Osteoblast (primary cell): ENCODE data around the gene SLC10A1. TPM values are rescaled to one million over a fixed set of nuclear protein-coding genes. Genes with fewer than 3 reads are reported as not detected.
A peak's percentile ranks its signal among the peaks of the same experiment; 100 is the strongest.

Experiments used
- DNase-seq: peaks from one replicate; pipeline ENCODE4 v3.0.0; 2011; ENCODE audit warnings: low spot score, mixed read lengths; ENCODE audit not compliant: insufficient read length; ENCODE audit errors: missing footprints
- H2AFZ ChIP-seq: 2 replicates; pipeline ENCODE4 v1.6.0; 2011; ENCODE audit warnings: mild to moderate bottlenecking, low read length
- H3K27ac ChIP-seq: 2 replicates; pipeline ENCODE4 v1.5.1; 2011; ENCODE audit warnings: mild to moderate bottlenecking, low read depth, low read length, moderate library complexity
- H3K27me3 ChIP-seq: 2 replicates; pipeline ENCODE4 v1.6.0; 2012; ENCODE audit warnings: mild to moderate bottlenecking, control low read depth, inconsistent platforms, low read length, moderate library complexity; ENCODE audit not compliant: insufficient read depth
- H3K36me3 ChIP-seq: 2 replicates; pipeline ENCODE4 v1.5.1; 2011; ENCODE audit warnings: mild to moderate bottlenecking, low read length, control low read depth, moderate library complexity; ENCODE audit not compliant: insufficient read depth
- H3K4me1 ChIP-seq: 2 replicates; pipeline ENCODE4 v1.5.1; 2011; ENCODE audit warnings: mild to moderate bottlenecking, low read length, control low read depth, moderate library complexity; ENCODE audit not compliant: insufficient read depth
- H3K4me2 ChIP-seq: 2 replicates; pipeline ENCODE4 v1.6.0; 2011; ENCODE audit warnings: mild to moderate bottlenecking, low read length; ENCODE audit not compliant: insufficient read depth
- H3K4me3 ChIP-seq: fragments of 200-600 bp; sonication (generic); 3 replicates; pipeline ENCODE4 v1.5.1; 2012; ENCODE audit warnings: mild to moderate bottlenecking, low read length, inconsistent platforms; ENCODE audit not compliant: insufficient read depth
- H3K79me2 ChIP-seq: 2 replicates; pipeline ENCODE4 v1.6.0; 2012; ENCODE audit warnings: mild to moderate bottlenecking, low read length, control low read depth, inconsistent platforms; ENCODE audit not compliant: insufficient read depth
- H3K9me3 ChIP-seq: 2 replicates; pipeline ENCODE4 v1.5.1; 2011; ENCODE audit warnings: low read depth, low read length, control low read depth
- H4K20me1 ChIP-seq: 2 replicates; pipeline ENCODE4 v1.6.0; 2012; ENCODE audit warnings: mild to moderate bottlenecking, low read length, control low read depth; ENCODE audit not compliant: insufficient read depth
- CTCF ChIP-seq: IDR thresholded peaks from 2 replicates; pipeline ENCODE4 v1.5.1; 2011; ENCODE audit warnings: mild to moderate bottlenecking, low read depth, low read length, moderate library complexity; ENCODE audit errors: extremely low read depth
- total RNA-seq: library from RNA; depleted of rRNA; stranded (reverse); fragments of >200 nt; gene quantifications from 2 replicates; pipeline ENCODE4 v1.2.3, GENCODE V29; 2012

SLC10A1 gene
- not detected in 2 replicates for total RNA-seq

- Histone ChIP-seq H2AFZ (no peak within 1 kb of the TSS), H4K20me1 (no peaks in the 10 kb centered on the region), H3K4me3 (no peak within 1 kb of the TSS), H3K27ac (no peak within 1 kb of the TSS), H3K4me2 (no peak within 1 kb of the TSS), H3K36me3 (no peaks in the 10 kb centered on the region), H3K9me3 (no peaks in the 10 kb centered on the region), H3K4me1 (no peaks in the 10 kb centered on the region), H3K79me2 (no peaks in the 10 kb centered on the region), H3K27me3 (no peaks in the 10 kb centered on the region)
- DNase-seq: peak; percentile 67
- TF ChIP-seq CTCF: no peak
These were observed at the start of gene SLC10A1 for GRCh38 chr14:69796797-69797500. Gene SLC10A1 (minus strand): TSS chr14:69797241. CDS start chr14:69797155, 86 bp downstream.

- Histone ChIP-seq H3K4me1 (no peaks in the 10 kb centered on the region), H4K20me1 (no peaks in the 10 kb centered on the region), H3K9me3 (no peaks in the 10 kb centered on the region), H3K27me3 (peaks cover 26% of the 10 kb centered on the region), H3K79me2 (no peaks in the 10 kb centered on the region), H3K36me3 (no peaks in the 10 kb centered on the region), H2AFZ (no peak overlapping the region), H3K4me3 (no peak overlapping the region), H3K27ac (no peak overlapping the region), H3K4me2 (no peak overlapping the region)
- no peak for TF ChIP-seq CTCF
- DNase-seq: no peak
These were observed 48.7 kb upstream of the SLC10A1 start for GRCh38 chr14:69845787-69846186.

GRCh38 chr14:69845050-69845581, 48.1 kb upstream of the SLC10A1 start:
- peaks cover 28% of the 10 kb centered on the region for H3K27me3 ChIP-seq
- H3K79me2 ChIP-seq: no peaks in the 10 kb centered on the region
- H3K36me3 ChIP-seq: no peaks in the 10 kb centered on the region
- H3K4me1 ChIP-seq: no peaks in the 10 kb centered on the region
- no peaks in the 10 kb centered on the region for H4K20me1 ChIP-seq
- TF ChIP-seq CTCF: no peak
- no peak overlapping the region for H3K4me2 ChIP-seq
- no peak overlapping the region for H3K27ac ChIP-seq
- no peak overlapping the region for H3K4me3 ChIP-seq
- H3K9me3 ChIP-seq: no peaks in the 10 kb centered on the region
- no peak overlapping the region for H2AFZ ChIP-seq
- DNase-seq: no peak

- no peak overlapping the region for H3K27ac ChIP-seq
- H3K4me2 ChIP-seq: no peak overlapping the region
- no peaks in the 10 kb centered on the region for H3K36me3 ChIP-seq
- H3K9me3 ChIP-seq: no peaks in the 10 kb centered on the region
- no peaks in the 10 kb centered on the region for H4K20me1 ChIP-seq
- H3K4me3 ChIP-seq: no peak overlapping the region
- TF ChIP-seq CTCF: no peak
- H3K4me1 ChIP-seq: no peaks in the 10 kb centered on the region
- peaks cover 28% of the 10 kb centered on the region for H3K27me3 ChIP-seq
- no peak overlapping the region for H2AFZ ChIP-seq
- H3K79me2 ChIP-seq: no peaks in the 10 kb centered on the region
- no peak for DNase-seq
These were observed 47.1 kb upstream of the SLC10A1 start for GRCh38 chr14:69844171-69844570.
